Activated B cell treated with CpG ODN at 0.5 μM for 24 hours (primary cell): ENCODE measurements around the gene UBQLN1. TPM values are rescaled to one million over a fixed set of nuclear protein-coding genes. Genes with fewer than 3 reads are reported as not detected.
A peak's percentile ranks its signal among the peaks of the same experiment; 100 is the strongest.
"Not testable (repeated sequence)": the region's sequence is repeated elsewhere in the genome, so short reads cannot be mapped to it uniquely, and the experiment has no call there.

ENCODE experiments used
- ATAC-seq: fragments of 200-7000 bp; cut with Tn5 transposase; one replicate; pipeline ENCODE4 v1.10.0; 2021; ENCODE audit warnings: low read depth, mild to moderate bottlenecking, moderate library complexity
- CTCF ChIA-PET: fragments of 350-600 bp; sonication (Branson Sonifier 250); formaldehyde crosslinking; loops from one replicate; lab custom pipeline; 2021; ENCODE audit warnings: antibody characterized with exemption; lab: Charles Lee
- POLR2A ChIA-PET: fragments of 350-600 bp; sonication (Branson Sonifier 250); formaldehyde crosslinking; loops from one replicate; lab custom pipeline; 2021; ENCODE audit warnings: antibody characterized with exemption; lab: Charles Lee
- DNase-seq: peaks from one replicate; pipeline ENCODE4 v3.0.0; 2022
- H3K27ac Mint-ChIP-seq: one replicate; pipeline ENCODE4 v1.8.0; 2020; ENCODE audit warnings: mixed read lengths
- H3K27me3 Mint-ChIP-seq: one replicate; pipeline ENCODE4 v1.8.0; 2021; ENCODE audit warnings: mixed read lengths
- H3K36me3 Mint-ChIP-seq: one replicate; pipeline ENCODE4 v1.8.0; 2021; ENCODE audit warnings: low read depth, mixed read lengths
- H3K4me1 Mint-ChIP-seq: one replicate; pipeline ENCODE4 v1.8.0; 2021; ENCODE audit warnings: mixed read lengths
- H3K4me3 Mint-ChIP-seq: one replicate; pipeline ENCODE4 v1.8.0; 2020; ENCODE audit warnings: mild to moderate bottlenecking, mixed read lengths
- H3K9me3 Mint-ChIP-seq: one replicate; pipeline ENCODE4 v1.8.0; 2020; ENCODE audit warnings: mixed read lengths
- CTCF ChIP-seq: fragments of 200-600 bp; IDR thresholded peaks from one replicate; pipeline ENCODE4 v1.8.0; 2022; ENCODE audit warnings: antibody characterized with exemption, mild to moderate bottlenecking
- intact Hi-C: fragments of 100-400 bp; cut with micrococcal nuclease; formaldehyde crosslinking; loops from one replicate; pipeline ENCODE4 v1.15.1; 2024
- total RNA-seq: library from RNA; stranded (reverse); gene quantifications from 2 replicates; pipeline ENCODE4 v1.2.3, GENCODE V29; 2022

The UBQLN1 gene
- 84.4 and 96.8 TPM in 2 replicates for total RNA-seq

- DNase-seq (peak; percentile 92), ATAC-seq (peak; percentile 85)
- POLR2A ChIA-PET = interaction anchor here (0.7 to 3.0 kb wide), 14 partner anchors 8 to 273 kb away, joined by 3 to 29 read pairs (median 6); partner anchors contain the start of genes HNRNPK, IDNK, KIF27 and RMI1
- CTCF ChIA-PET = interaction anchor here (1.0 to 2.9 kb wide), 3 partner anchors 85 to 1902 kb away, joined by 3 to 11 read pairs (median 6); partner anchors contain the start of gene IDNK
- Mint-ChIP-seq H3K9me3 (peaks cover 2% of the 10 kb centered on the region), H3K4me3 (peak within 1 kb of the TSS; percentile 99), H3K4me1 (peaks cover 36% of the 10 kb centered on the region), H3K27me3 (no peaks in the 10 kb centered on the region), H3K27ac (peak within 1 kb of the TSS; percentile 99), H3K36me3 (peaks cover 22% of the 10 kb centered on the region)
- TF ChIP-seq CTCF = no peak
- intact Hi-C loops = loop anchor here (1.0 to 5.0 kb wide), 8 partner anchors 13 to 272 kb away; partner anchors contain the start of genes GKAP1, HNRNPK, IDNK and KIF27
Observed at GRCh38 chr9:83707768-83708514, at the start of gene UBQLN1. Gene UBQLN1 (minus strand): TSS chr9:83707958. CDS start chr9:83707679, 279 bp downstream.

GRCh38 chr9:83754383-83754977, 46.7 kb upstream of the UBQLN1 start:
- Mint-ChIP-seq H3K27ac (no peak overlapping the region), H3K36me3 (peaks cover 19% of the 10 kb centered on the region), H3K9me3 (peaks cover under 1% of the 10 kb centered on the region), H3K27me3 (no peaks in the 10 kb centered on the region), H3K4me3 (no peak overlapping the region), H3K4me1 (peaks cover 5% of the 10 kb centered on the region)
- DNase-seq (no peak), ATAC-seq (no peak)
- ChIA-PET CTCF (no interaction called here), POLR2A (no interaction called here)
- intact Hi-C loops = no loop called here
- TF ChIP-seq CTCF = no peak

GRCh38 chr9:83749706-83750105, 41.9 kb upstream of the UBQLN1 start:
- Mint-ChIP-seq H3K4me3 (no peak overlapping the region), H3K27me3 (no peaks in the 10 kb centered on the region), H3K9me3 (no peaks in the 10 kb centered on the region), H3K36me3 (peaks cover 19% of the 10 kb centered on the region), H3K4me1 (peaks cover 5% of the 10 kb centered on the region), H3K27ac (no peak overlapping the region)
- DNase-seq = no peak
- intact Hi-C loops = no loop called here
- POLR2A ChIA-PET = no interaction called here
- CTCF ChIA-PET = no interaction called here
- no peak for ATAC-seq
- TF ChIP-seq CTCF = no peak

- intact Hi-C loops = no loop called here
- ChIA-PET CTCF (no interaction called here), POLR2A (no interaction called here)
- no peak overlapping the region for H3K27ac Mint-ChIP-seq
- H3K4me1 Mint-ChIP-seq = no peaks in the 10 kb centered on the region
- TF ChIP-seq CTCF = no peak
- H3K27me3 Mint-ChIP-seq = no peaks in the 10 kb centered on the region
- H3K4me3 Mint-ChIP-seq = no peak overlapping the region
- H3K36me3 Mint-ChIP-seq = peaks cover 22% of the 10 kb centered on the region
- no peak for DNase-seq
- ATAC-seq = no peak
- H3K9me3 Mint-ChIP-seq = no peaks in the 10 kb centered on the region
Observed at GRCh38 chr9:83744206-83744605, 36.4 kb upstream of the UBQLN1 start.

GRCh38 chr9:83733739-83734138, 26.0 kb upstream of the UBQLN1 start:
- H3K4me1 Mint-ChIP-seq = no peaks in the 10 kb centered on the region
- H3K27me3 Mint-ChIP-seq = no peaks in the 10 kb centered on the region
- TF ChIP-seq CTCF = no peak
- H3K4me3 Mint-ChIP-seq = no peak overlapping the region
- H3K27ac Mint-ChIP-seq = no peak overlapping the region
- ChIA-PET POLR2A (no interaction called here), CTCF (no interaction called here)
- ATAC-seq = no peak
- peaks cover 9% of the 10 kb centered on the region for H3K36me3 Mint-ChIP-seq
- H3K9me3 Mint-ChIP-seq = peaks cover 8% of the 10 kb centered on the region
- no peak for DNase-seq
- intact Hi-C loops = no loop called here

- POLR2A ChIA-PET, H3K4me3 Mint-ChIP-seq, H3K27me3 Mint-ChIP-seq, H3K9me3 Mint-ChIP-seq, intact Hi-C loops, DNase-seq, ATAC-seq, H3K4me1 Mint-ChIP-seq, CTCF ChIA-PET, H3K27ac Mint-ChIP-seq, H3K36me3 Mint-ChIP-seq: not testable (repeated sequence)
Observed at GRCh38 chr9:83728591-83729368, 21.0 kb upstream of the UBQLN1 start.
